AG04449 (cell line): ENCODE data around the gene CEP131.

ENCODE experiments used
- CTCF ChIA-PET: fragments of 350-600 bp; formaldehyde crosslinking; extraction: SDS; loops from one replicate; lab custom pipeline; 2021; ENCODE audit warnings: antibody characterized with exemption; lab: Yijun Ruan, JAX
- POLR2A ChIA-PET: fragments of 400-600, 350-600 bp; formaldehyde crosslinking; extraction: SDS; loops from one replicate; lab custom pipeline; 2020; ENCODE audit warnings: antibody characterized with exemption, inconsistent platforms; lab: Yijun Ruan, JAX
- DNase-seq: peaks from one replicate; pipeline ENCODE4 v3.0.0-alpha.2; 2010; ENCODE audit warnings: low read depth, low spot score
- H3K4me3 ChIP-seq: 2 replicates; pipeline ENCODE4 v1.5.1; 2011; ENCODE audit warnings: low read depth, mild to moderate bottlenecking, control low read depth, low read length
- TF ChIP-seq, protein P1 (sequence below): IDR thresholded peaks from one replicate; pipeline ENCODE4 v1.5.1; 2011; ENCODE audit warnings: mild to moderate bottlenecking, moderate library complexity, low read length, control low read depth, inconsistent platforms; ENCODE audit not compliant: insufficient read depth; ENCODE audit errors: missing control alignments

CEP131 gene

DNA sequence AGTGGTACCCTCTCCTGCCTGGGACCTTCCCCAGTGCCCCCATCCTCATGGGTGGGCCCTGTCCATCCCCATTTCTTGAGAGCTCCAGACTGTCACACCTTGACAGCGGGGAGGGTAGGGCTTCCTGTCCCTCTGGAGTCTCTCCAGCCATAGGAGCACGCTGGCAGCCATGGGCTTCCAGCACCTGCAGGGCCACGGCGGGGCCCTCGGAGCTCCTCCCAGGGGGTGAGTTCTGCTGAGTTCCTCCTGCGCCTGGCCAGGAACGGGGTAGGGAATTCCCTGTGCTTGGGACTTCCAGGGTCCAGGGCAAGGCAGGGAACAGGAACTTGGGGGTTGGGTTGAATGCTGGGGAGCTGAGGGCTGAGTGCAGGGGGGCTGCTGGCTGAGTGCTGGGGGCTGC, 33.7 kb downstream of the CEP131 start:
- ChIA-PET CTCF (interaction anchor here (6.6 kb wide), 1 partner anchor 11 kb away, joined by 36 read pairs; no protein-coding TSS in a partner anchor), POLR2A (no interaction called here)
- no peak overlapping the region for H3K4me3 ChIP-seq
- TF ChIP-seq, protein P1, sequence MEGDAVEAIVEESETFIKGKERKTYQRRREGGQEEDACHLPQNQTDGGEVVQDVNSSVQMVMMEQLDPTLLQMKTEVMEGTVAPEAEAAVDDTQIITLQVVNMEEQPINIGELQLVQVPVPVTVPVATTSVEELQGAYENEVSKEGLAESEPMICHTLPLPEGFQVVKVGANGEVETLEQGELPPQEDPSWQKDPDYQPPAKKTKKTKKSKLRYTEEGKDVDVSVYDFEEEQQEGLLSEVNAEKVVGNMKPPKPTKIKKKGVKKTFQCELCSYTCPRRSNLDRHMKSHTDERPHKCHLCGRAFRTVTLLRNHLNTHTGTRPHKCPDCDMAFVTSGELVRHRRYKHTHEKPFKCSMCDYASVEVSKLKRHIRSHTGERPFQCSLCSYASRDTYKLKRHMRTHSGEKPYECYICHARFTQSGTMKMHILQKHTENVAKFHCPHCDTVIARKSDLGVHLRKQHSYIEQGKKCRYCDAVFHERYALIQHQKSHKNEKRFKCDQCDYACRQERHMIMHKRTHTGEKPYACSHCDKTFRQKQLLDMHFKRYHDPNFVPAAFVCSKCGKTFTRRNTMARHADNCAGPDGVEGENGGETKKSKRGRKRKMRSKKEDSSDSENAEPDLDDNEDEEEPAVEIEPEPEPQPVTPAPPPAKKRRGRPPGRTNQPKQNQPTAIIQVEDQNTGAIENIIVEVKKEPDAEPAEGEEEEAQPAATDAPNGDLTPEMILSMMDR: no peak
- DNase-seq: no peak

DNA sequence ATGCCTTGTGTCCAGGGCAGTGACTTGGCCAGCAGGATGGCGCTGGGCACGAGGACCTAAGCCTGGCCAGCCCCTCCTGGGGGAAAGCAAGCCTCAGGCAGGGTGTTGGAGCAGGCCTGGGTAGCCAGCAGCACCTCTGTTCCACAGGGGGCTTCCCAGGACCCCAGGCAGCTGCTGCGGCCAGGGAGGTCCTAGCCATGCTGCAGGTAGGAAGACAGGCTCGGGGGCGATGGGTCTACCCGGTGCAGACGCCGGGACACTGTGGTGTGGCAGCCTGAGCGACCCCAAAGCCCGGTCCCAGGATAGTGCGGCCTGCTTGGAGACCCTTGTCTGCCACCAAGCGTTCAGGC, 34.3 kb downstream of the CEP131 start:
- no peak overlapping the region for H3K4me3 ChIP-seq
- no peak for DNase-seq
- TF ChIP-seq, protein P1: no peak
- CTCF ChIA-PET: interaction anchor here (6.6 kb wide), 1 partner anchor 12 kb away, joined by 36 read pairs; no protein-coding TSS in a partner anchor
- POLR2A ChIA-PET: no interaction called here

DNA sequence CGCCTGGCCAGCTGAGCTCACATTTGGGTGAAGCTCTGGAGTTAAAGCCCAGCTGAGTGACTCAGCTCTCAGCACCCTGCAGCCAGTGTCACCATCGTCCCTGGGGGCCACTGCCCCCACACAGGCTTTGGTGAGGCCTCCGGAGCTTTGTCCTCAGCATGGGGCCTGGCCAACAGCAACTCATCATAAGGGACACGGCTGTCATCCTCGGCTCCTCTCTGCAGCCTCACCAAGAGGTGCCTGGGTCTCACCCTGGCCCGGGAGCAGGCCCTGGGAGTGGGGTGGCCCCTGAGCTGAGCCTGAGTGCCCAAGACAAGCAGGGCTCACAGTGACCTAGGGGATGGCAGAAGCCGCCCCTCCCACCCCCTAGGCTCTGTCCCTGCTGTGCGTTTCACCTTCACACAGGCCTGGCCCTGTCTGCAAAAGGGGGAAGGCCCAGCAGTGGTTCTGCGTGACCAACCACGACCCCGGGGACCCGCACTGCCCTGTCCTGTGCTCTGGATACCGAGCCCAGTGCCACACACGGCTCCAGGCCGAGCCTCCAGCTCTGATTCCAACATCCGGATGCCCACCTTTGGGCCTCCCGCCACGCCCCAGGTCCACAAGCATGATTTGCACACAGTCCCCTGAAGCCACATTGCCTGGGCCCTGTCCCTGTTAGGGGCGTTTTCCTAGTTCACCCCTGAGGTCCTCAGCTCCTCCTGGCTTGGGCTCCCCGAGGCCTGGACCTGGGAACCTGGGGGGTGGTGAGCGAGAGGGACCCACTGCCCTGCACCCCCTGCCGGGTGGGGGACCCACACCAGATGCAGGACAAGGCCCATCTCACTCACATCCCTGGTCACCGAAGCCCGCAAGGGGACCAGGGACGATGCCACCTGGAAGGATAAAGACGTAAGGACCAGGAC, 34.9 kb downstream of the CEP131 start:
- ChIA-PET CTCF (interaction anchor here (6.6 kb wide), 1 partner anchor 12 kb away, joined by 36 read pairs; no protein-coding TSS in a partner anchor), POLR2A (no interaction called here)
- DNase-seq: no peak
- TF ChIP-seq, protein P1: no peak
- no peak overlapping the region for H3K4me3 ChIP-seq

DNA sequence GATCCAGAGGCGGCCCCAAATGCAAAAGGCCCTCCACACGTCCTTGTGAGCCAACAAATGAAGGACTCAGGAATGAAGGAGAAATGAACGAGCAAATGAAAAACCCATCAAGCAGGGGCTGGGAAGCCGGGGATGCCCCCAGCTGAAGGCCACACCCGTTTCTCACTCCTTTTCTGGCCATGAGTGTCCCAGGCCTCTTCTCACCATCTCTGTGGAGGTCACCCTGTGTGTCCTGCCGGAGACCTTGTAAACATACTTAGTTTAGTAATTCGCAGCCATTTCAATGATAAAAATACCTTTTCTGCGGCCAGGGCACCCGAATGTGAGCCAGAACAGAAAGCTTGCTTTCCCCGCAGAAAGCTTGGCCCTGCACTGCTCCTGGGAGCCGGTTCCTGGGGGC, 35.6 kb downstream of the CEP131 start:
- CTCF ChIA-PET: interaction anchor here (6.6 kb wide), 1 partner anchor 13 kb away, joined by 36 read pairs; no protein-coding TSS in a partner anchor

DNA sequence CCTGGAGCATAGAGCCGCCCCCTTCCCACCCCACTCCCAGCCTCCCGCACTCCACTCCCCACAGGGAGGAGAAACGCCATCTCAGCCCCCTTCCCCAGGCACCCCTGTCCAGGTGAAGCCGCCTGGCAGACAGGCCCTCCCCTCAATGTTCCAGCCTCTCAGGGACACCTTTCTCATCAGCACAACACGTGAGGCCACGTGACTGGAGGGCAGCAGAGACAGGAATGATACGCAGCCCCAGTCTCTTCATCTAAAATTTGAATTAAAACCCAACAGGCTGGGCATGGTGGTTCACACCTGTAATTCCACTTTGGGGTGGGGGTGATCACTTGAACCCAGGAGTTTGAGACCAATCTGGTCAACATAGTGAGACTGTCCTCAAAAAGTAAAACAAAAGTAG, 36.6 kb downstream of the CEP131 start:
- no peak for DNase-seq
- no peak overlapping the region for H3K4me3 ChIP-seq
- ChIA-PET POLR2A (no interaction called here), CTCF (interaction anchor here (6.6 kb wide), 1 partner anchor 14 kb away, joined by 36 read pairs; no protein-coding TSS in a partner anchor)
- TF ChIP-seq, protein P1: no peak

More for the DNA sequence above, 35.6 kb downstream of the CEP131 start:
- no peak overlapping the region for H3K4me3 ChIP-seq
- POLR2A ChIA-PET: no interaction called here
- TF ChIP-seq, protein P1: no peak
- DNase-seq: no peak

DNA sequence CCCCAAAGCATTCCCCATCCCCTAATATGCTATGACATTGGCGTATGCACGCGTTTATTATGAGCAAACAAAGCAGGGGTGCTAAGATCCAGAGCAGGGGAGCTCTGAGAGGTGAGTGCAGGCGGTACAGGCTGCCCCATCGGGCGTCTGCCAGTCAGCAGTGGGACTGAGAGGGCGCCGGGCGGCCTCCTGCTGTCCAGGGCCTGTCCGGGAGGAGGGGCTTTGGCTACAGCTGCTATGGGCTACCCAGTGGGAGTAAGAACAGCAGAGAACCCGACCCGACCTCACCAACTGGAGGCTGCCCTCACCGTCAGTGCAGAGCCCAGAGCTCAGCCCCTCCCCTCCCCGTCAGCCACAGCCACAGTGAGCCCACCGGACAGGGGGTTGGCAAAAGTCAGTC, 38.2 kb downstream of the CEP131 start:
- TF ChIP-seq, protein P1: no peak
- no peak overlapping the region for H3K4me3 ChIP-seq
- ChIA-PET POLR2A (no interaction called here), CTCF (interaction anchor here (1.5 kb wide), 1 partner anchor 42 kb away, joined by 4 read pairs; no protein-coding TSS in a partner anchor)
- DNase-seq: no peak
